Measurements from ENCODE around the gene DNTT.

DNTT gene

DNA sequence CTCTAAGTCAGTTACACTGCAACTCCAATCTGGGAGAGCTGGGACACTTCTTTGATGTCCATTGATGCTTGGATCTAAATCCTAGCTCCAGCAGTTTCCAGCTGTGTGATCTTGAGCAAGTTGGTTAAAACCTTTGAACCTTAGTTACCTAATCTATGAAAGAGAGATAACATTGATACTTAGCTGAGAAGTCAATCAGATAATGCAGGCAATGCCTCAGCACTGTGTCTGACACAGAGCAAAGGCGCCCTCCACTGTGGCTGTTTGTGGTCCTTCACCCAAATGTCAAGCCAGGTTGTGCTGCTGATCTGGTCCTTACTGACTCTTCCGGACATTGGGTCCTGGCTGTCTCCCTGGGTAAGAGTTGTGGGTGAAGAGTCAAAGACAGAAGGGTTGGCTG lies 20.2 kb downstream of the DNTT start:
- no peak for DNase-seq (ENCODE audit: low spot score)
- in situ Hi-C loops (cut with MboI; ENCODE audit: low sequenced_read_pairs, unreplicated experiment) = no loop called here
- peak; percentile 10 for TF ChIP-seq CTCF (IDR thresholded peaks at IDR 0.05; ENCODE audit: borderline replicate concordance, control extremely low read depth, extremely low read depth, insufficient read depth, missing control alignments)

GRCh38 chr10:96325719-96326373 lies 21.6 kb downstream of the DNTT start:
- DNase-seq (ENCODE audit: low spot score) = peak; percentile 52
- in situ Hi-C loops (cut with MboI; ENCODE audit: low sequenced_read_pairs, unreplicated experiment) = no loop called here
- TF ChIP-seq CTCF (IDR thresholded peaks at IDR 0.05; ENCODE audit: borderline replicate concordance, control extremely low read depth, extremely low read depth, insufficient read depth, missing control alignments) = no peak

- no peak for TF ChIP-seq CTCF (IDR thresholded peaks at IDR 0.05; ENCODE audit: borderline replicate concordance, control extremely low read depth, extremely low read depth, insufficient read depth, missing control alignments)
- in situ Hi-C loops (cut with MboI; ENCODE audit: low sequenced_read_pairs, unreplicated experiment) = no loop called here
- DNase-seq (ENCODE audit: low spot score) = no peak
These were observed 23.2 kb downstream of the DNTT start for GRCh38 chr10:96327462-96327861.

- in situ Hi-C loops (cut with MboI; ENCODE audit: low sequenced_read_pairs, unreplicated experiment) = no loop called here
- no peak for DNase-seq (ENCODE audit: low spot score)
- TF ChIP-seq CTCF (IDR thresholded peaks at IDR 0.05; ENCODE audit: borderline replicate concordance, control extremely low read depth, extremely low read depth, insufficient read depth, missing control alignments) = no peak
These were observed 28.9 kb downstream of the DNTT start for GRCh38 chr10:96333101-96333500.

GRCh38 chr10:96334616-96335526 lies 30.6 kb downstream of the DNTT start:
- in situ Hi-C loops (cut with MboI; ENCODE audit: low sequenced_read_pairs, unreplicated experiment) = no loop called here
- peak; percentile 21 for DNase-seq (ENCODE audit: low spot score)

GRCh38 chr10:96337106-96337505 lies 32.9 kb downstream of the DNTT start:
- no peak for TF ChIP-seq CTCF (IDR thresholded peaks at IDR 0.05; ENCODE audit: borderline replicate concordance, control extremely low read depth, extremely low read depth, insufficient read depth, missing control alignments)
- no peak for DNase-seq (ENCODE audit: low spot score)
- in situ Hi-C loops (cut with MboI; ENCODE audit: low sequenced_read_pairs, unreplicated experiment) = no loop called here

More at GRCh38 chr10:96334616-96335526, 30.6 kb downstream of the DNTT start:
- TF ChIP-seq CTCF (IDR thresholded peaks at IDR 0.05; ENCODE audit: borderline replicate concordance, control extremely low read depth, extremely low read depth, insufficient read depth, missing control alignments) = peak; percentile 59

Data from GM13976 (cell line).